ENCODE measurements around the gene ATXN1.

The ATXN1 gene

DNA sequence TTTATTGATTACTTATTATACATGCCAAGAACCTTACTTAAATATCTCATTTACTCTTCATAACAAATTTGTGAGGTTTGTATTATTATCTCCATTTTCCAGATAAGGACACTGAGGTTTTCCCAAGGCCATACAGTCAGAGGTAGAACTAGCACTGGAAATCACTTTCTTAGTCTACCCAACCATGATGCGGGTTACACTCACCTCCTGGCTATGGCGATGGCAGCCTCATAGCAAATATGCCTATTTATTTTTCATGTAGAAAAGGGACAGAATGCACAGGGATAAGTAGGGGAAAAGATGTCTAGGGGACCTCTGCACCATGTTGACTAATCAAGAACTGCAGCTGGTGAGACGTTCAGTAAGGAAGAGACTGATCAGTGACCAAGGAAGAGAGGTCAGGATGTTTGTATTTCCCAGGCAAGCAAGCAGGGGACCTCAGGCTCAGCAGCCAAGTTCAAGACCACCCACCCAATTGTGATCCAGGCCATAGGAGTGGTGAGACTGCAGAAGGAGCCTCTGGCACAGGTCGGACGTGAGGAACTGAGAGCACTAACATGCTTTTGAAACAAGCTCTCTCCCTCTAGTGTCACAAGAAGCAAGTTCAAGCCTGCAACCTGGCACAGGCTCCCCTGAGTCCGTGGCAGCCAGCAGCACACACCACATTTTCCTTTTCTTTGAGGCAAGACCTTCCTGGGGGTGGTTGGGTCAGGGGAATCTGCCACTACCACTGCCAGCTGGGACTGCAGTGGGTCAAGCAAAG, 425.0 kb downstream of the ATXN1 start:
- TF ChIP-seq, protein P1, sequence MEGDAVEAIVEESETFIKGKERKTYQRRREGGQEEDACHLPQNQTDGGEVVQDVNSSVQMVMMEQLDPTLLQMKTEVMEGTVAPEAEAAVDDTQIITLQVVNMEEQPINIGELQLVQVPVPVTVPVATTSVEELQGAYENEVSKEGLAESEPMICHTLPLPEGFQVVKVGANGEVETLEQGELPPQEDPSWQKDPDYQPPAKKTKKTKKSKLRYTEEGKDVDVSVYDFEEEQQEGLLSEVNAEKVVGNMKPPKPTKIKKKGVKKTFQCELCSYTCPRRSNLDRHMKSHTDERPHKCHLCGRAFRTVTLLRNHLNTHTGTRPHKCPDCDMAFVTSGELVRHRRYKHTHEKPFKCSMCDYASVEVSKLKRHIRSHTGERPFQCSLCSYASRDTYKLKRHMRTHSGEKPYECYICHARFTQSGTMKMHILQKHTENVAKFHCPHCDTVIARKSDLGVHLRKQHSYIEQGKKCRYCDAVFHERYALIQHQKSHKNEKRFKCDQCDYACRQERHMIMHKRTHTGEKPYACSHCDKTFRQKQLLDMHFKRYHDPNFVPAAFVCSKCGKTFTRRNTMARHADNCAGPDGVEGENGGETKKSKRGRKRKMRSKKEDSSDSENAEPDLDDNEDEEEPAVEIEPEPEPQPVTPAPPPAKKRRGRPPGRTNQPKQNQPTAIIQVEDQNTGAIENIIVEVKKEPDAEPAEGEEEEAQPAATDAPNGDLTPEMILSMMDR (IDR thresholded peaks at IDR 0.05; ENCODE audit: control insufficient read depth, insufficient read depth, low read depth, low read length, missing control alignments): no peak
- no peak for DNase-seq (ENCODE audit: low read depth)
- no peak overlapping the region for H3K4me3 ChIP-seq (ENCODE audit: control insufficient read depth, low read depth, low read length)

DNA sequence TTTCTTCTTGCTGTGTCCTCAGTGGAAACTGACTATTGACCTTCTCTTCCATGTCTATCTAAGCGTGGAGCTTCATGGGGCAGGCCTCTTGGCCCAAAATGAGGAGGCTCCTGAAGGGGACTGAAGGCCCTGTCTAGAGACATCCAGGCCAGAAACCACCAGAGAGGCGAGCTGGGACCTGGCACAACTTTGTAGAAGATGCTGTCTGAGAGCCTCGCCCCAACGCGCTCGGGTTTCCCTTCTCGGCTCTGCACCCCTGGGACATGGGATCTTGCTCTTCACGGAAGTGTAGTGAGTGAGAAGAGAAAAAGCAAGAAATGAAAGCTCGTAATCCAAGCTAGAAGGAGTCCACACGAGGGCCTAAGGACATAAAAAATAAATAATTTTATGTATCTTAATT, 426.1 kb downstream of the ATXN1 start:
- no peak for DNase-seq (ENCODE audit: low read depth)
- H3K4me3 ChIP-seq (ENCODE audit: control insufficient read depth, low read depth, low read length): no peak overlapping the region
- TF ChIP-seq, protein P1 (IDR thresholded peaks at IDR 0.05; ENCODE audit: control insufficient read depth, insufficient read depth, low read depth, low read length, missing control alignments): no peak

DNA sequence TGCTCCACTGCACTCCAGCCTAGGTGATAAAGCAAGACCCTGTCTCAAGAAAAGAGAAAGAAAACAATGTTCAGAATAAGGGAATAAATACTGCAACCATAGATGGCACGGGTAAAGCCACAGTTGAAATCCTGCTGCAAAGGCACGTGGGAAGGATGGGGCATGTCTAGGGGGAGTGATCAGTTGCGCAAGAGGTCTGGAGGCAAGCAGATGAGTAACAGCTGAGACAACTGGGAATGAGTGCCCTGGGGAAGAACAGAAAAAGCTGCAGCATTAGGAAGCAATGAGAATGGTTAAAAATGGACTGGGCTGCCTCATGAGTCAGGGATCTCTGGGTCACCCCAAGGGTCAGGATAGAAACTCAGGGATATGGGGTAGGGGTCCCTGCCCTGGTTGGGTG, 426.6 kb downstream of the ATXN1 start:
- DNase-seq (ENCODE audit: low read depth): no peak
- no peak overlapping the region for H3K4me3 ChIP-seq (ENCODE audit: control insufficient read depth, low read depth, low read length)
- TF ChIP-seq, protein P1 (IDR thresholded peaks at IDR 0.05; ENCODE audit: control insufficient read depth, insufficient read depth, low read depth, low read length, missing control alignments): no peak

DNA sequence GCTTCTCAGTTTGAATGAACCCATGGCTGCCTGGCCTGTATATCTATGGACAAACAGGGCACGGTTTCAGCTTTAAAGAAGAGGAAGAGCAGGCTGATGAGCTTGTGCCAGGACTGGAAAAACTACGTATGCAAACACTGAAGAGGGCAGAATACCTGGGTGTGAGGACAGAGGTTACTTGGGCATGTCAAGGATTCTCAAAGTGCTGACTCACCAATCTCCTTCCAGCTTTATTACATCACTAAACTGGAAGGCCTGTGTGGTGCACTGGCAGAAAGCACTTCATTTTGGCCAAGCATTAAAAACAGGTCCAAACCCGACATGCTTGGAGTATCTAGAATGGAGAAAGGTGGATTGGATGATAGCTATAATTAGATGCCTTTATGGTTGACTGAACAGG, 427.7 kb downstream of the ATXN1 start:
- DNase-seq (ENCODE audit: low read depth): no peak
- TF ChIP-seq, protein P1 (IDR thresholded peaks at IDR 0.05; ENCODE audit: control insufficient read depth, insufficient read depth, low read depth, low read length, missing control alignments): no peak
- H3K4me3 ChIP-seq (ENCODE audit: control insufficient read depth, low read depth, low read length): no peak overlapping the region

DNA sequence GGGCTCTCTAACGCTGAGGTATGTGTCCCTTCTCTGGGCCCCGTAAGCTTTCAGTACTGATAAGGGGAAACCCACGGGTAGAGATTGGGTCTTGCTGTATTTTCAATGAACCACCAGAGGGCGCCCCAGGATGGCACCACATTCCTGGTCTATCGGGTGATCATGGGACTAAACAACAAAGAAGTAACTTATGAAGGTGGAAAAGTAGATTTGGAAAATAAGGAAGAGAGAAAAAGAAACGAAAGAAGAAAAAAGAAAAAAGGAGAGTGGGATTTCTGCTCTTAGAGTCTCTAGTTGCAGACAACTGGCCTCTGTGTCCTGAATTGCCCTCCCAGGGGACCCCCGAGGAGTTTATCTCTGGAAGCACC, 429.1 kb downstream of the ATXN1 start:
- H3K4me3 ChIP-seq (ENCODE audit: control insufficient read depth, low read depth, low read length): no peak overlapping the region
- TF ChIP-seq, protein P1 (IDR thresholded peaks at IDR 0.05; ENCODE audit: control insufficient read depth, insufficient read depth, low read depth, low read length, missing control alignments): peak; percentile 91
- DNase-seq (ENCODE audit: low read depth): no peak

DNA sequence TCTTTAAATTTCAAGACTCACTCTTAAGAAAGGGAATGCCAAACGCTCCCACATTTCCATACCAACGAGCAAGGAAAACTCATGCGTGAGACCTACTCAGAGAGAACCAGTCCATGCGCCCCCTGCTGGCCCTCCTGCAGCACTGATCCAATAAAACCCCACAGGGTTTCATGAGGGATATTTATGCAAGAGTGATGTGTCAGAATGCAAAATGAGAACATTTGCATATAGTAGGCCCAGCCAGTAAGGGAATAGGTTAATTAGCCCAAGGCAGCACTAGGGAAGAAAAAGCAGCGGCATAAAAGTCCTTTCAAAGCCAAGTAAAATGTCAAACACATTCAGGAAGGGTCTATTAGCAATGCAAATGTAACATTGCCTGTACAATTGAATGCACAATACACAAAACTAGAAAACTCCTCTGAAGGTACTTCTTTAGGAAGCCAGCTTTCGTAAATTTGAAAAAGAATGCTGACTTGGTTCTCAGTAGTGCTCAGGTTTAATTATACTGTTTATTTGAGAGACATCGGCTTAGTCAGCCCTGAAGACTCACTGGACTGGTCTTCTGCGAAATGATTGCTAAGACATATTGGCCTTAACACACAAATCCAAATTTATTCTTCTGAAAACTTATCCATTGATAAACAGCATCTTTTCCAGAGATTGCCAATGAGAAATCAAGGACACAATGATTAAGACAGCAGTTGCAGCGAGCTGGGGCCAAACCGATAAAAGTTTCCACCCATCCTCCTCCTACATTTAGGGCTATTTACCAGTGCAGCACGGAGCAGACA, 429.7 kb downstream of the ATXN1 start:
- TF ChIP-seq, protein P1 (IDR thresholded peaks at IDR 0.05; ENCODE audit: control insufficient read depth, insufficient read depth, low read depth, low read length, missing control alignments): peak; percentile 88
- no peak overlapping the region for H3K4me3 ChIP-seq (ENCODE audit: control insufficient read depth, low read depth, low read length)
- DNase-seq (ENCODE audit: low read depth): no peak

All from AG09309 (cell line).